Kidney tubule cell (primary cell): ENCODE data around the gene LATS2.
"Not testable (repeated sequence)": the region's sequence is repeated elsewhere in the genome, so short reads cannot be mapped to it uniquely, and the experiment has no call there.

Experiments
- DNase-seq: peaks from one replicate; pipeline ENCODE4 v3.0.0-alpha.2; 2018; ENCODE audit warnings: low spot score

The LATS2 gene

DNA sequence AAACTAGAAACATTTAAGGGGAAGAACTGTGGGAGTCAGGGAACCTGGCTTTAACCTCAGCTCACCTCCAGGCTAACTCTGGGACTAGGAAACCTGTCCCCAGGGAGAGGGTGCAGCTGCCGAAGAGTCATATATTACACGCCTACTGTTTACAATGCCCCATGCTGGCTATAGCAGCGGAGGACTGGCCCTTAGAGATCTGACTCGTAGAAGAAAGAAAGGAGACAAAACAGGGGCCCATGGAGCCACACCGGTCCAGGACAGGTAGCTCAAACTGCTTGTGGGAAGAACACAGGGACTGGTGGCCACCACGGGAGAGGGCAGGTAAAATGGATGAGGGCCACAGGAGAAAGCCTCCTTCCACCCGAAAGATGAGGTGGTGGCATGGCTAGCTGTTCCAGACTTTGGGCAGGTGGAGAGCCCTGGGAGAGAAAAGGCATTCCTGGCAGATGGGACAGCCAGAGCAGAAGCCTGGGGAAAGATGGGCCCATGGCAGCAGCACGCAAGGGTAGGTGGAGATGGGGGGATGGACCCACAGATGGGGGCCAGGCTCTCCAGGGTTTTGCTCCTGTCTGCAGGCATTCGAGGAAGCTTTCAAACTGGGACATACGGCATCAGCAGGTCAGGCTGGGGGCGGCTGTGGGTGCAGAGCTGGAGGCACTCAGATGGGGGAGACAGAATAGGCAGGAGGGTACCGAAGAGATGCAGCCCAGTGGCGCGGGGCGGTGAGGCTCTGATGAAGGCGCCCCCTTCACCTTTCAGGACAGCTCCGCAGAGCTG lies 69.5 kb downstream of the LATS2 start:
- no peak for DNase-seq

DNA sequence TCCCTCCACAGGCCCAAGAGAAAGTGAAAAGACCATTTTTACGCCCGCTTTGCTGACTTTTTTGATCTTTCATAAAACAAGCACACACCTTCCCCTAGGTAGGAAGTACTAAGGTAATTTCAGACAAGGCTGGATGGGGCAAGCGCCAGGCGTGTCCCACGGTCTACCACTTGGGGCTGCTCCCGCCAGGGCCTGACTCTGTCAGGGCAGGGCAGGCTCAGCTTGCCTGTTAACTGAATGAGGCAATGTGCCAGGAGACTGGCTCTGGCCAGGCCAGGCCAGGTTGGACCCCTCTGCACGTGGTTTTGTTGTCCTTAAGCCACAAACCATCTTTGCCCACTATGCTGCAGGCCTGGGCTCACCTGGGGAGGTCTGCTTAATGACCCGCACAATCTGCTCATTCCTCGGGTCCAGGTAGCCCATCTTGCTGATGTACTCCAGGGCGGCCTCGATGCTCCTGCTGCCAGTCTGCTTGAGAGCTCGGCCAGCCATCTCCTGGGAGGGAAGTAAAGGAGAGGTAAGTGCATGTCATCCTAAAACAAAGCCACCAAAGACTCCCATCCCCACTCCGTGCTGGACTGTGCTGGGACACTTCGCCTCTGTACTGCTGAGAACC lies 70.4 kb downstream of the LATS2 start:
- DNase-seq = no peak

DNA sequence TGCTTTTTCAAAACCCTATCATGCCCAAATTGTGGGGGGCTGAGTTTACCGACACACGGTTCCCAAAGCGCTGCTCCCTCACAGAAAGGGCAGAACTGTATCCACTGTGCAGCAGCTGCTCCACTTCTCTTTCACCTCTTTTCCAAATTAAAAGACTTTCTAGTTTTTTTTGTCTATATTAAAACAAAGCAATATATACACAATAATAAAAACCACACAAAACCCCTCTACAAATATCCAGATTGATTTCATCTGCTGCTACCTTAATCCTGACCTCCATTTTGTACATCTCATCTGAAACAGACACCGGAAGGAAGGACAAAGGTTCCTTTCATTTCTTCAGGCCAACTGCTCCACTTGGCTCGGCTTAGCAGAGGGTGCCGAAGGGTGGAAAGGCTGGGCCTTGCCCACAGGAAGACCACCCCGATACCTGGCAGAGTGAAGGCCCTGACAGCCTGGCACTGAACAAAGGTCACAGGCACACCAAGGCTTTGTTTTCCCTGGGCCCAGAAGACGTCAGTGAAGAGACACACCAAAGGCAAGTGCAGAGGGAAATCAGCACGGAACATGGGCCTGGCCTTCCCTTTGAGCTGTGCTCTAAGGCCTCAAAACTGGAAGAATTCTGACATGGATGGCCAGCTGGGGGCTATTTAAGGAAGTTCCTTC lies 71.6 kb downstream of the LATS2 start:
- no peak for DNase-seq

- no peak for DNase-seq
These were observed 72.3 kb downstream of the LATS2 start for GRCh38 chr13:20988909-20989655.

DNA sequence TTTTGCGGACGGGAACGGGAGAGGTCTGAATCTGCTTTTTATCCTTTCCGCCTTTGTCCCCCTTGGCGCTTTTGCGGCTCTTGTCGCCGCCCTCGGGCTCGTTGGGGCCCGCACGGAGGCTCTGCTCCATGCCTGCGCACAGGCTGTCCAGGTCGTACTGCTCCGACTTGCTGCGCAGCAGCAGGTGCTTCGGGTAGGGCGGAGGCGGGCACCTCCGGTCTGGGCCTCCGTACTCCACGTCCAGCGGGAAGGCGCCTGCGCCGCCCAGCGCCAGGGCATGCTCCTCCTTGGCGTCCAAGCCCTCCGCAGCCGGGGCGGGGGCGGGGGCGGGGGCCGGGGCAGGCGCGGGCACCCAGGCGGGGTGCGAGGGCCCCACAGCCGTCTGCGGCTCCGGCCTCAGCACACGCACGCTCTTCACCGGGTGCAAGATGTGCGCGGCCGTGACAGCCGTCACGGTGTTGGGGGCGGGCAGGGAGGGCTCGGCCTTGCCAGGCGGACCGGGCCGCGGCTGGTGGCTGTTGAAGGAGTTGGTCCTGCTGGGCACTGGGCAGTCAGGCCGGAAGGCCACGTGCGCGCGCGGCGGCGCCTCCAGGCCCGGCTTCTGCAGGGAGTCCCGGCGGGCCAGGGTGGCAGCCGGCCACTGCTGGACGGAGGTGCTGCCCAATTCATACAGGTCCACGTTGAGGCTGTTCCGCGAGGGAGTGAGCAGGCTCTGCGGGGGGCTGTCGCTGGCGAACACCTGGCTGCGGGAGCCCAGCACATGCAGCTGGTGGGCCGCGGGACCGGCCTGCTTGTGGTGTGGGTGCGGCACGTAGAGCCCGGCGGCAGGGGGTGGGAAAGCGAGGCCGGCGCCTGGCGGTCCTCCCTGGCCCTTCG lies 73.1 kb downstream of the LATS2 start:
- no peak for DNase-seq

GRCh38 chr13:20987599-20987998 lies 73.8 kb downstream of the LATS2 start:
- no peak for DNase-seq

GRCh38 chr13:20984879-20985278 lies 76.5 kb downstream of the LATS2 start:
- DNase-seq = no peak

DNA sequence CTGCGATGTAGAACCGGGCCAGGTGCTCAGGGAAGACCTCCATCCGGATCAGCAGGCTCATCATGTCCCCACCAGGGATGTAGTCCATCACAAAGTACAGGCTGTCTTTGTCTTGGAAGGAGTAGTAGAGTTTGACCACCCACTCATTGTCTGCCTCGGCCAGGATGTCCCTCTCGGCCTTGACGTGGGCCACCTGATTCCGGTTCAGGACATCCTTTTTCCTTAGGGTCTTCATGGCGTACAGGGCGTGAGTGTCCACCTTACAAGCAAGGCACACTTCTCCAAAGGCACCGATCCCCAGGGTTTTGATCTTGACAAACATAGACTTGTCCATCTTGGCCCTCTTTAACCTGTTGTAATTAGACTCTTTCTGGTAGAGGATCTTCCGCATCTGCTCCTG lies 78.0 kb downstream of the LATS2 start:
- no peak for DNase-seq

GRCh38 chr13:20981370-20982095 lies 79.9 kb downstream of the LATS2 start:
- DNase-seq = no peak

GRCh38 chr13:20980899-20981298 lies 80.5 kb downstream of the LATS2 start:
- DNase-seq = no peak

DNA sequence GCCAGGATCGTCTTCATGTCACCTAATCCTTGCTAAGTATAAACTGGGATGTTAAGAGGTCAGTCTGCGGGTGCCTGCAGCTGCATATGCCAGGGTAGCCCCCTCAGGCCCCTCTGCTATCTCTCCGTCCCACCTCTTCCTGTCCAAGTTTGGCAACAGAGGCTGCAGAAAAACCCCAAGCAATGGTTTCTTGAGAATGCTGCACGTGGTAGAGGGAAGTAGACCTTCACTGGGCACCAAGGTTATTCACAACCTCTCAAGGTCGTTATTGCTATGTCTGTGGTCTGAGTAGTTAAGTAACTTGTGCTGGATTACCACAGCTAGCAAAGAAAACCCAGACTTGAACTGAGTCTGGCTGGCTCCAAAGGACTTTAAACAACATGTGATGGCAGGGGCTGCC lies 81.0 kb downstream of the LATS2 start:
- DNase-seq = no peak

DNA sequence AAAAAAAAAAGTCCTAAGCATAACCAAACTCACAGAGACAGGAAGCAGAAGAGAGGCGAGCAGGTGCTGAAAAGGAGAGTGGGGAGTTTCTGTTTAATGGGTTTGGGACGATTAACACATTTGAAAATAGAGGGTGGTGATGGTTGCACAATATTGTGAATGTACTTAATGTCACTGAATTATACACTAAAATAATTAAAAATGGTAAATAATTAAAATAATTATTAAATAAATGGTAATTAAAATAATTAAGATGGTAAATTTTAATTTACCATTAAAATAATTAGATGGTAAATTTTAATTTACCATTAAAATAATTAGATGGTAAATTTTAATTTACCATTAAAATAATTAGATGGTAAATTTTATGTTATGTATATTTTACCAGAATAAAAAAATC lies 84.0 kb downstream of the LATS2 start:
- no peak for DNase-seq

- no peak for DNase-seq
These were observed 86.3 kb downstream of the LATS2 start for GRCh38 chr13:20974981-20975585.

DNA sequence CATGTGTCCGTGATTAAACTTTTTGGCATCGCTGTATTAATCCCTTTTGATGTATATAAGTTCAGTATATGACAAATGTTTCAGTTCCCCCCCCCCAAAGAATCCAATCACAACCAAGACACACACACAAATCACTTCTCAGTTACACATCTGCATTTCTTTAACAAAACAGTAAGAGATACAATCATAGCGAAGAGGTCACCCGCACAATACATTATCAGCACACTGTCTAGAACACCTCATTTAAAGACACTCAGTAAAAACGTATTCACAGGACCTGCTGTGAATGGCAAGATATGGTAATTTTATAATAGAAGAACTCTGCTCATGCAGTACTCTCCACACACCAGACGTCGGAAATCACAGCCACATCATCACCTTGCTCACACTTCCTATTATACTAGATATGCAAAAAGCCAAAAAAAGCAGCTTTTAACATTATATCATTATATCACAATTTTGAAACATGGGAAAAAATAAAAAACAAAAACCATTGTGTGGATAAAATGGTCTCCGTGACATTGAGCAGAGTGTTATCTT lies 87.4 kb downstream of the LATS2 start:
- DNase-seq = no peak

- no peak for DNase-seq
These were observed 88.7 kb downstream of the LATS2 start for GRCh38 chr13:20972731-20973130.

DNA sequence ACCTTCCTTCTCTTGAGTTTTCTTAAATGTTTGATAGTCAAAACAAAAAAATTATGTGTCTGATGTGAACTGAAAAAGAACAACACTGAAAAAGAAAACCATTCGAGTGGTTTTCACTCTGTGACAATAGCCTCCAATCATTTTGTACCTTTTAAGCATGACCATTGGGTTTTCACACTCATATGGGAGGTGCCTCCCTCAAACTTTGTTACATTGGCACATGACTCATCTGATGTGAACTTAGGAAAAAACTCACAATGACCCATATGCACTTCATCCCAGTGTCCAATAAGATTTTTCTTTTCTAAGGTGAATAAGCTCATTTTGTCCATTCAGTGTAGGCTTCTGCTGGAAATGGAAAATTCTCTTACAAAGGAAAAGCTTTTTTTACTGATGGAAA lies 92.2 kb downstream of the LATS2 start:
- DNase-seq = peak; percentile 71

DNA sequence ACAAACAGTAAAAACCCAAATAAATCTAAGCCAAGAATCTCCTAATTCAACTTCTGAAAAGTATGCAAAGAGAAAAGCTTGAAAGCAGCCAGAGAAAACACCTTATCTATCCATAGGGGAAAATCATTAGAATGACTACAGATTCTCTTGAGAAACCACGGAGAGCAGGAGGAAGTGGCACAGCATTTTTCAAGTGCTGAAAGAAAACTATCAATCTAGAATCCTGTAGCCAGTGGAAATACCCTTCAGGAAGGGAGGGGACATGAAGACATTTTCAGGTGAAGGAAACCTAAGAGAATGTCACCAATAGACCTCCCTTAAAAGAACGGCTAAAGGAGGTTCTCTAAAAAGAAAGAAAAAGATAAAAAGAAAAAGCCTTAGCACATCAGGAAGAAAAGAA lies 92.6 kb downstream of the LATS2 start:
- DNase-seq = peak; percentile 42

GRCh38 chr13:20967340-20967739 lies 94.0 kb downstream of the LATS2 start:
- DNase-seq = no peak

GRCh38 chr13:20964904-20965303 lies 96.5 kb downstream of the LATS2 start:
- peak; percentile 95 for DNase-seq

DNA sequence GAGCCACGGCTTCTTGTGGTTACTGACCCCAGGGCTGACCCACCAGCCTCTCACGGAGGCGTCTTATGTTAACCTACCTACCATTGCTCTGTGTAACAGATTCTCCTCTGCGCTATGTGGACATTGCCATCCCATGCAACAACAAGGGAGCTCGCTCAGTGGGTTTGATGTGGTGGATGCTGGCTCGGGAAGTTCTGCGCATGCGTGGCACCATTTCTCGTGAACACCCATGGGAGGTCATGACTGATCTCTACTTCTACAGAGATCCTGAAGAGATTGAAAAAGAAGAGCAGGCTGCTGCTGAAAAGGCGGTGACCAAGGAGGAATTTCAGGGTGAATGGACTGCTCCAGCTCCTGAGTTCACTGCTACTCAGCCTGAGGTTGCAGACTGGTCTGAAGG lies 99.7 kb downstream of the LATS2 start:
- DNase-seq = not testable (repeated sequence)
